ENCODE results near the gene ELN.
A peak's percentile ranks its signal among the peaks of the same experiment; 100 is the strongest.

The ELN gene

DNA sequence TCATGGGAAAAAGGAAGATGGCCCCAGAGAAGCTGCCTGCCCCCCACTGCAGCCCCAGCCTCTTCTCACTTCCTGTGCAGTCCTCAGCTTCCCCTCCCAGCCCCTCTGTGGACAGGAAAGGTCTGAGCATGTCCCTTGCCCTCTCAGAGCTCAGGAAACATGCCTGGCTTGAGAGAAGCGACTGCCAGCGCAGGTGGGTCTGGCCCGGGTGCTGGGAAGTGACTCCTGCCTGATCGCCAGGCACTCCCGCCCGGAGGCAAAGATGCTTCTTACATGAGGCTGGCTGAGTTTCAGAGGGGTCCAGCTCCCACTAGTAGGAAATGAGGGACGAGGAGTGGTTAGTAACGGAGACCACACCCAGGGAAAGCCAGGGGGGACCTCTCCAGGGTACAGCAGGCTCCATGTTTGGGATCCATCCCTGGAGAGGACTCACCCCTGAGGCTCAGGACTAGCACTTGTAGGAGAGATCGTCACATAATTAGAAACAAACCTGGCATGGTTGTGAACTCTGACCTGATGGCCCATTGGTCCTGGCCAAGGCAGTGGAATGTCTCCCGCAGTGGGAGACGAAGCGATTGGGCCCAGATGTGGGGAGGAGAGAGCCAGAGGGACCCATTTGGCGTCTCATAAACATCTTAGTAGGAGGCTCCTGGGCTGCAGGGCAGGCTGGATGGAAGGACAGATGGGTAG, 12.3 kb downstream of the ELN start:
- TF ChIP-seq CSDC2 (CRISPR knock-in tag; IDR thresholded peaks at IDR 0.05) (no peak), BACH2 (CRISPR knock-in tag; IDR thresholded peaks at IDR 0.05; ENCODE audit: borderline replicate concordance) (no peak), GLIS3 (CRISPR knock-in tag; IDR thresholded peaks at IDR 0.05) (no peak), SNAI2 (CRISPR knock-in tag; IDR thresholded peaks at IDR 0.05) (no peak), ARNTL (CRISPR knock-in tag; IDR thresholded peaks at IDR 0.05; ENCODE audit: borderline replicate concordance, low read depth) (no peak), TOX (CRISPR knock-in tag; IDR thresholded peaks at IDR 0.05; ENCODE audit: borderline replicate concordance) (no peak), CREB5 (CRISPR knock-in tag; IDR thresholded peaks at IDR 0.05; ENCODE audit: low read depth) (no peak), ZNF565 (CRISPR knock-in tag; conservative IDR thresholded peaks at IDR 0.05; ENCODE audit: low read depth) (no peak), ZFP30 (CRISPR knock-in tag; IDR thresholded peaks at IDR 0.05) (no peak), RARB (CRISPR knock-in tag; IDR thresholded peaks at IDR 0.05) (no peak)
- ATAC-seq, result no peak

- ATAC-seq, result no peak
- TF ChIP-seq ISL1 (CRISPR knock-in tag; IDR thresholded peaks at IDR 0.05) (no peak), CSRNP3 (CRISPR knock-in tag; IDR thresholded peaks at IDR 0.05) (no peak), ZNF8 (CRISPR knock-in tag; IDR thresholded peaks at IDR 0.05) (no peak), ESRRG (CRISPR knock-in tag; IDR thresholded peaks at IDR 0.05) (no peak), RARB (CRISPR knock-in tag; IDR thresholded peaks at IDR 0.05) (no peak), TOX (CRISPR knock-in tag; IDR thresholded peaks at IDR 0.05; ENCODE audit: borderline replicate concordance) (no peak), CREB5 (CRISPR knock-in tag; IDR thresholded peaks at IDR 0.05; ENCODE audit: low read depth) (no peak), ARNTL (CRISPR knock-in tag; IDR thresholded peaks at IDR 0.05; ENCODE audit: borderline replicate concordance, low read depth) (no peak), GLIS3 (CRISPR knock-in tag; IDR thresholded peaks at IDR 0.05) (no peak), ZC3H10 (CRISPR knock-in tag; IDR thresholded peaks at IDR 0.05) (no peak), ZNF70 (CRISPR knock-in tag; IDR thresholded peaks at IDR 0.05) (no peak), SNAI2 (CRISPR knock-in tag; IDR thresholded peaks at IDR 0.05) (no peak), ZFP30 (CRISPR knock-in tag; IDR thresholded peaks at IDR 0.05) (no peak)
- TF ChIP-seq, protein P1, sequence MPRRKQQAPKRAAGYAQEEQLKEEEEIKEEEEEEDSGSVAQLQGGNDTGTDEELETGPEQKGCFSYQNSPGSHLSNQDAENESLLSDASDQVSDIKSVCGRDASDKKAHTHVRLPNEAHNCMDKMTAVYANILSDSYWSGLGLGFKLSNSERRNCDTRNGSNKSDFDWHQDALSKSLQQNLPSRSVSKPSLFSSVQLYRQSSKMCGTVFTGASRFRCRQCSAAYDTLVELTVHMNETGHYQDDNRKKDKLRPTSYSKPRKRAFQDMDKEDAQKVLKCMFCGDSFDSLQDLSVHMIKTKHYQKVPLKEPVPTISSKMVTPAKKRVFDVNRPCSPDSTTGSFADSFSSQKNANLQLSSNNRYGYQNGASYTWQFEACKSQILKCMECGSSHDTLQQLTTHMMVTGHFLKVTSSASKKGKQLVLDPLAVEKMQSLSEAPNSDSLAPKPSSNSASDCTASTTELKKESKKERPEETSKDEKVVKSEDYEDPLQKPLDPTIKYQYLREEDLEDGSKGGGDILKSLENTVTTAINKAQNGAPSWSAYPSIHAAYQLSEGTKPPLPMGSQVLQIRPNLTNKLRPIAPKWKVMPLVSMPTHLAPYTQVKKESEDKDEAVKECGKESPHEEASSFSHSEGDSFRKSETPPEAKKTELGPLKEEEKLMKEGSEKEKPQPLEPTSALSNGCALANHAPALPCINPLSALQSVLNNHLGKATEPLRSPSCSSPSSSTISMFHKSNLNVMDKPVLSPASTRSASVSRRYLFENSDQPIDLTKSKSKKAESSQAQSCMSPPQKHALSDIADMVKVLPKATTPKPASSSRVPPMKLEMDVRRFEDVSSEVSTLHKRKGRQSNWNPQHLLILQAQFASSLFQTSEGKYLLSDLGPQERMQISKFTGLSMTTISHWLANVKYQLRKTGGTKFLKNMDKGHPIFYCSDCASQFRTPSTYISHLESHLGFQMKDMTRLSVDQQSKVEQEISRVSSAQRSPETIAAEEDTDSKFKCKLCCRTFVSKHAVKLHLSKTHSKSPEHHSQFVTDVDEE (CRISPR knock-in tag; IDR thresholded peaks at IDR 0.05), result no peak
Observed at GRCh38 chr7:74040791-74041520, 13.0 kb downstream of the ELN start.

GRCh38 chr7:74042746-74043522, 15.0 kb downstream of the ELN start:
- TF ChIP-seq POU6F1 (CRISPR knock-in tag; IDR thresholded peaks at IDR 0.05; ENCODE audit: borderline replicate concordance, low read depth), result peak; percentile 33; the same call in 1 of the 2 replicates
- TF ChIP-seq, protein P1 (CRISPR knock-in tag; IDR thresholded peaks at IDR 0.05), result peak; percentile 82; the same call in 1 of the 2 replicates
- no peak for TF ChIP-seq GLIS3 (CRISPR knock-in tag; IDR thresholded peaks at IDR 0.05)
- peak; percentile 85; the same call in 1 of the 2 replicates for TF ChIP-seq SNAI2 (CRISPR knock-in tag; IDR thresholded peaks at IDR 0.05)
- 0 out of 2 replicates have a peak, but pooled peaks have one; percentile 44 for TF ChIP-seq CSDC2 (CRISPR knock-in tag; IDR thresholded peaks at IDR 0.05)
- TF ChIP-seq CSRNP3 (CRISPR knock-in tag; IDR thresholded peaks at IDR 0.05), result peak; percentile 88; the same call in 1 of the 2 replicates
- peak; percentile 82 for ATAC-seq
